Endothelial cell of umbilical vein (primary cell): ENCODE results near the gene UCP3. TPM values are rescaled to one million over a fixed set of nuclear protein-coding genes. Genes with fewer than 3 reads are reported as not detected.

ENCODE experiments used
- BruUV-seq: library from RNA; stranded (reverse); fragments of 400-500 nt; replicated peaks from 2 replicates; lab custom pipeline; 2021; lab: Mats Ljungman, UMichigan
- CTCF ChIA-PET: fragments of 300-600, 350-600 bp; sonication (Branson Sonifier 250); formaldehyde crosslinking; loops from one replicate; lab custom pipeline; 2021; ENCODE audit warnings: antibody characterized with exemption, inconsistent platforms; lab: Charles Lee
- POLR2A ChIA-PET: fragments of 300-600, 350-600 bp; sonication (Branson Sonifier 250); formaldehyde crosslinking; loops from one replicate; lab custom pipeline; 2021; ENCODE audit warnings: antibody characterized with exemption, inconsistent platforms; lab: Charles Lee
- DNase-seq: peaks from one replicate; pipeline ENCODE4 v3.0.0-alpha.2; 2011; ENCODE audit warnings: low read depth, low spot score
- FAIRE-seq: peaks from 2 replicates; lab custom pipeline; 2011; peaks lifted over from hg19 to GRCh38; lab: Jason Lieb, UNC
- H2AFZ ChIP-seq: 2 replicates; pipeline ENCODE4 v1.6.0; 2012; ENCODE audit warnings: low read depth, low read length, control low read depth, inconsistent platforms
- H3K27ac ChIP-seq: 2 replicates; pipeline ENCODE4 v1.5.1; 2011; ENCODE audit warnings: low read depth, mild to moderate bottlenecking, control low read depth, low read length, moderate library complexity; ENCODE audit not compliant: insufficient read depth
- H3K27me3 ChIP-seq, 2 experiments: 2 replicates each; pipeline versions ENCODE4 v1.6.0 to v1.6.1; 2011; ENCODE audit warnings: low read length in 2 of 2, mixed read lengths in 1 of 2; ENCODE audit not compliant: control insufficient read depth in 2 of 2, insufficient read depth in 2 of 2
- H3K36me3 ChIP-seq, 2 experiments: 2 replicates in 1 of 2; 3 replicates in 1 of 2; pipeline ENCODE4 v1.5.1; 2011; ENCODE audit warnings: low read length in 2 of 2, mild to moderate bottlenecking in 1 of 2, moderate library complexity in 1 of 2; ENCODE audit not compliant: control insufficient read depth in 2 of 2, insufficient read depth in 2 of 2; ENCODE audit errors: extremely low read depth in 1 of 2
- H3K4me1 ChIP-seq: 3 replicates; pipeline ENCODE4 v1.5.1; 2011; ENCODE audit warnings: mild to moderate bottlenecking, low read length; ENCODE audit not compliant: control insufficient read depth, insufficient read depth; ENCODE audit errors: extremely low read depth
- H3K4me2 ChIP-seq: 2 replicates; pipeline ENCODE4 v1.6.1; 2011; ENCODE audit warnings: low read length, control low read depth, mixed read lengths; ENCODE audit not compliant: insufficient read depth
- H3K4me3 ChIP-seq, 3 experiments: fragments of 200-600 bp in 1 of 3; sonication (generic), shearing (Covaris generic) in 1 of 3; replicated peaks in 1 of 3; 2 replicates each; pipeline ENCODE4 v1.5.1; 2011 to 2016; ENCODE audit warnings: control low read depth in 3 of 3, low read length in 3 of 3, mild to moderate bottlenecking in 2 of 3, inconsistent platforms in 1 of 3, low read depth in 1 of 3, moderate library complexity in 1 of 3; ENCODE audit not compliant: insufficient read depth in 1 of 3
- H3K79me2 ChIP-seq: 2 replicates; pipeline ENCODE4 v1.6.0; 2012; ENCODE audit warnings: low read length, inconsistent platforms; ENCODE audit not compliant: control insufficient read depth, insufficient read depth
- H3K9ac ChIP-seq: replicated peaks from 2 replicates; pipeline ENCODE3; 2011; ENCODE audit warnings: low read length, control low read depth; ENCODE audit not compliant: insufficient read depth; ENCODE audit errors: extremely low read depth
- H3K9me1 ChIP-seq: replicated peaks from 3 replicates; pipeline ENCODE4 v1.6.0; 2011; ENCODE audit warnings: mild to moderate bottlenecking, low read length; ENCODE audit not compliant: control insufficient read depth, insufficient read depth; ENCODE audit errors: extremely low read depth
- H3K9me3 ChIP-seq: replicated peaks from 2 replicates; pipeline ENCODE4 v1.5.1; 2012; ENCODE audit warnings: low read length, inconsistent platforms; ENCODE audit not compliant: control insufficient read depth, insufficient read depth
- H4K20me1 ChIP-seq: replicated peaks from 2 replicates; pipeline ENCODE3; 2011; ENCODE audit warnings: mild to moderate bottlenecking, low read length; ENCODE audit not compliant: control insufficient read depth, insufficient read depth; ENCODE audit errors: extremely low read depth
- EZH2 ChIP-seq: IDR thresholded peaks from 2 replicates; pipeline ENCODE4 v1.6.1; 2012; ENCODE audit warnings: borderline replicate concordance, low read depth, mild to moderate bottlenecking, moderate library complexity, low read length, inconsistent platforms; ENCODE audit not compliant: severe bottlenecking
- FOS ChIP-seq: IDR thresholded peaks from 2 replicates; pipeline ENCODE4 v1.6.1; 2011; ENCODE audit warnings: mild to moderate bottlenecking, low read length, moderate library complexity, borderline replicate concordance; ENCODE audit not compliant: insufficient read depth
- GATA2 ChIP-seq: IDR thresholded peaks from 2 replicates; pipeline ENCODE4 v1.7.0; 2011; ENCODE audit warnings: low read depth, mild to moderate bottlenecking, moderate library complexity, mixed read lengths, low read length; ENCODE audit not compliant: insufficient read length, insufficient read depth
- JUN ChIP-seq: IDR thresholded peaks from 2 replicates; pipeline ENCODE4 v1.6.1; 2011; ENCODE audit warnings: borderline replicate concordance, low read depth; ENCODE audit not compliant: insufficient read length, insufficient read depth
- MYC ChIP-seq: IDR thresholded peaks from one replicate; pipeline ENCODE4 v1.6.1; 2011; ENCODE audit warnings: mild to moderate bottlenecking, low read depth, low read length
- POLR2A ChIP-seq: IDR thresholded peaks from 2 replicates; pipeline ENCODE4 v1.6.1; 2012; ENCODE audit warnings: low read depth, mild to moderate bottlenecking, control low read depth, low read length
- POLR2AphosphoS5 ChIP-seq: IDR thresholded peaks from 2 replicates; pipeline ENCODE4 v1.6.1; 2012; ENCODE audit warnings: low read depth, mild to moderate bottlenecking, control low read depth, low read length, moderate library complexity; ENCODE audit not compliant: insufficient read depth
- dilution Hi-C: fragments of 300-500 bp; cut with MboI; formaldehyde crosslinking; loops from one replicate; pipeline ENCODE4 v1.15.0; 2019; ENCODE audit warnings: low sequenced_read_pairs; ENCODE audit not compliant: extremely low pct_ligation_motif_present
- intact Hi-C: fragments of 100-400 bp; cut with micrococcal nuclease; formaldehyde crosslinking; loops from one replicate; pipeline ENCODE4 v1.10.0; 2022
- polyA plus RNA-seq, 4 experiments: library from polyadenylated mRNA; depleted of rRNA in 3 of 4; stranded (reverse) in 3 of 4; unstranded in 1 of 4; fragments of >200 nt; gene quantifications; 2 replicates each; pipeline versions ENCODE4 v1.2.1 to v1.2.3, GENCODE V29; 2011 to 2012; ENCODE audit warnings: missing spikeins in 1 of 4
- total RNA-seq: library from RNA; stranded (reverse); gene quantifications from 2 replicates; pipeline ENCODE4 v1.2.3, GENCODE V29; 2021
- TF ChIP-seq, protein P1 (sequence below): IDR thresholded peaks from 2 replicates; pipeline ENCODE4 v1.6.1; 2011; ENCODE audit not compliant: insufficient read depth, insufficient read length
- TF ChIP-seq, protein P2 (sequence below), 2 donors: IDR thresholded peaks; 1 replicate in 1 of 2; 2 replicates in 1 of 2; pipeline ENCODE4 v1.5.1; 2011; ENCODE audit warnings: low read length in 2 of 2, mild to moderate bottlenecking in 2 of 2, moderate library complexity in 2 of 2, control low read depth in 1 of 2, inconsistent platforms in 1 of 2, low read depth in 1 of 2; ENCODE audit not compliant: insufficient read depth in 1 of 2; ENCODE audit errors: extremely low read depth in 1 of 2

Gene UCP3
- total and polyA plus RNA-seq, 2 donors (not counting 3 experiments of a cell fraction or from before 2014, with no cell fraction given) = 1.1 to 1.4 TPM

- FAIRE-seq (no peak), DNase-seq (no peak)
- ChIA-PET CTCF (interaction anchor here (1.2 kb wide), 1 partner anchor 10 kb away, joined by 5 read pairs; no protein-coding TSS in a partner anchor), POLR2A (no interaction called here)
- dilution Hi-C loops = no loop called here
- TF ChIP-seq, protein P1, sequence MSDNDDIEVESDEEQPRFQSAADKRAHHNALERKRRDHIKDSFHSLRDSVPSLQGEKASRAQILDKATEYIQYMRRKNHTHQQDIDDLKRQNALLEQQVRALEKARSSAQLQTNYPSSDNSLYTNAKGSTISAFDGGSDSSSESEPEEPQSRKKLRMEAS = no peak
- TF ChIP-seq JUN = no peak
- no peaks in the 10 kb centered on the region for H3K79me2 ChIP-seq
- H3K9me3 ChIP-seq = no peaks in the 10 kb centered on the region
- no peak overlapping the region for H3K4me3 ChIP-seq
- intact Hi-C loops = no loop called here
- H3K9me1 ChIP-seq = no peaks in the 10 kb centered on the region
- H3K36me3 ChIP-seq = no peaks in the 10 kb centered on the region
- no peaks in the 10 kb centered on the region for H4K20me1 ChIP-seq
- H3K4me2 ChIP-seq = no peak overlapping the region
- no TSS peak for BruUV-seq
- no peaks in the 10 kb centered on the region for H3K27me3 ChIP-seq
- H3K27ac ChIP-seq = no peak overlapping the region
- H3K4me1 ChIP-seq = no peaks in the 10 kb centered on the region
- H3K9ac ChIP-seq = no peak overlapping the region
- H2AFZ ChIP-seq = no peak overlapping the region
Observed at GRCh38 chr11:74004759-74005615, 3.9 kb downstream of the UCP3 start.

GRCh38 chr11:74004046-74004695 lies 4.7 kb downstream of the UCP3 start:
- Histone ChIP-seq H2AFZ (no peak overlapping the region), H3K9me1 (no peaks in the 10 kb centered on the region), H3K27me3 (no peaks in the 10 kb centered on the region), H3K4me2 (no peak overlapping the region), H3K9me3 (no peaks in the 10 kb centered on the region), H4K20me1 (no peaks in the 10 kb centered on the region), H3K4me3 (no peak overlapping the region), H3K79me2 (no peaks in the 10 kb centered on the region), H3K27ac (no peak overlapping the region), H3K4me1 (no peaks in the 10 kb centered on the region), H3K36me3 (no peaks in the 10 kb centered on the region), H3K9ac (no peak overlapping the region)
- FAIRE-seq (no peak), DNase-seq (no peak)
- TF ChIP-seq, protein P2, sequence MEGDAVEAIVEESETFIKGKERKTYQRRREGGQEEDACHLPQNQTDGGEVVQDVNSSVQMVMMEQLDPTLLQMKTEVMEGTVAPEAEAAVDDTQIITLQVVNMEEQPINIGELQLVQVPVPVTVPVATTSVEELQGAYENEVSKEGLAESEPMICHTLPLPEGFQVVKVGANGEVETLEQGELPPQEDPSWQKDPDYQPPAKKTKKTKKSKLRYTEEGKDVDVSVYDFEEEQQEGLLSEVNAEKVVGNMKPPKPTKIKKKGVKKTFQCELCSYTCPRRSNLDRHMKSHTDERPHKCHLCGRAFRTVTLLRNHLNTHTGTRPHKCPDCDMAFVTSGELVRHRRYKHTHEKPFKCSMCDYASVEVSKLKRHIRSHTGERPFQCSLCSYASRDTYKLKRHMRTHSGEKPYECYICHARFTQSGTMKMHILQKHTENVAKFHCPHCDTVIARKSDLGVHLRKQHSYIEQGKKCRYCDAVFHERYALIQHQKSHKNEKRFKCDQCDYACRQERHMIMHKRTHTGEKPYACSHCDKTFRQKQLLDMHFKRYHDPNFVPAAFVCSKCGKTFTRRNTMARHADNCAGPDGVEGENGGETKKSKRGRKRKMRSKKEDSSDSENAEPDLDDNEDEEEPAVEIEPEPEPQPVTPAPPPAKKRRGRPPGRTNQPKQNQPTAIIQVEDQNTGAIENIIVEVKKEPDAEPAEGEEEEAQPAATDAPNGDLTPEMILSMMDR (IDR thresholded peaks at IDR 0.05; ENCODE audit: extremely low read depth in 1 of 2, insufficient read depth in 1 of 2, low read depth in 1 of 2, low read length in 2 of 2) = no peak
- no peak for TF ChIP-seq FOS
- TF ChIP-seq, protein P1 = no peak
- TF ChIP-seq POLR2A = no peak
- TF ChIP-seq EZH2 = no peak
- no peak for TF ChIP-seq POLR2AphosphoS5
- no peak for TF ChIP-seq GATA2
- TF ChIP-seq MYC = no peak
- TF ChIP-seq JUN = no peak
- no TSS peak for BruUV-seq
- dilution Hi-C loops = no loop called here
- CTCF ChIA-PET = interaction anchor here (1.2 kb wide), 1 partner anchor 11 kb away, joined by 5 read pairs; no protein-coding TSS in a partner anchor
- POLR2A ChIA-PET = no interaction called here
- intact Hi-C loops = no loop called here
